ENCODE results near the gene TSPAN5. TPM values are rescaled to one million over a fixed set of nuclear protein-coding genes. Genes with fewer than 3 reads are reported as not detected.
"Not testable (repeated sequence)": the region's sequence is repeated elsewhere in the genome, so short reads cannot be mapped to it uniquely, and the experiment has no call there.

Gene TSPAN5
- total and polyA plus RNA-seq, 2 of the 4 experiments (the other 2 are of a cell fraction): 64.8 to 79.6 TPM

DNA sequence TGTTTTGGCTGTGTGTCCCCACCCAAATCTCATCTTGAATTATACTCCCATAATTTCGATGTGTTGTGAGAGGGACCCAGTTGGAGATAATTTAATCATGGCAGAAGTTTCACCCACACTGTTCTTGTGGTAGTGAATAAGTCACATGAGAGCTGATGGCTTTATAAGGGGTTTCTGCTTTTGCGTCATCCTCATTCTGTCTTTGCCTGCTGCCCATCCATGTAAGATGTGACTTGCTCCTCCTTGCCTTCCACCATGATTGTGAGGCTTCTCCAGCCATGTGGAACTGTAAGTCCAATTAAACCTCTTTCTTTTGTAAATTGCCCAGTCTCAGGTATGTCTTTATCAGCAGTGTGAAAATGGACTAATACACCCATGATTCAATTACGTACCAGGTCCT is 47.2 kb upstream of the TSPAN5 start:
- CTCF ChIA-PET; H2AFZ ChIP-seq (replicated peaks; ENCODE audit: low read length, poor library complexity); H3K27ac ChIP-seq (ENCODE audit: insufficient read depth, low read length); POLR2A ChIA-PET (ENCODE audit: unreplicated experiment); ATAC-seq (ENCODE audit: low read depth); H4K20me1 ChIP-seq (ENCODE audit: insufficient read depth, low read length); intact Hi-C loops (cut with micrococcal nuclease); H3K4me1 ChIP-seq (ENCODE audit: control insufficient read depth, insufficient read depth, low read length); in situ Hi-C loops (cut with MboI; ENCODE audit: low sequenced_read_pairs); H3K4me2 ChIP-seq (ENCODE audit: low read depth, low read length); H2BK15ac ChIP-seq (ENCODE audit: low read depth, low read length); dilution Hi-C loops (cut with HindIII; ENCODE audit: low sequenced_read_pairs, unreplicated experiment); H3K9me3 ChIP-seq (ENCODE audit: control insufficient read depth, insufficient read depth, low read length); H3K4me3 ChIP-seq (ENCODE audit: insufficient read depth, low read depth, low read length); H3K14ac ChIP-seq (replicated peaks; ENCODE audit: low read depth, low read length); H2BK20ac ChIP-seq (ENCODE audit: low read depth, low read length); H3K79me1 ChIP-seq (ENCODE audit: low read depth in 1 of 2, low read length in 2 of 2); H2AK9ac ChIP-seq (replicated peaks; ENCODE audit: low read depth, low read length, poor library complexity); DNase-seq; H4K91ac ChIP-seq (ENCODE audit: insufficient read depth, low read depth, low read length); H3K4ac ChIP-seq (ENCODE audit: low read depth, low read length); H3K36me3 ChIP-seq (ENCODE audit: control insufficient read depth, insufficient read depth, low read length); H3K27me3 ChIP-seq (ENCODE audit: control insufficient read depth, insufficient read depth, low read length); H3K23ac ChIP-seq (ENCODE audit: low read depth, low read length); BruUV-seq (replicated peaks); H4K8ac ChIP-seq (ENCODE audit: low read depth in 2 of 2, low read length in 2 of 2); H3K9me1 ChIP-seq (ENCODE audit: insufficient read depth, low read length); H2BK5ac ChIP-seq (ENCODE audit: low read depth, low read length, poor library complexity, severe bottlenecking); H4K5ac ChIP-seq (ENCODE audit: low read depth, low read length); H3K18ac ChIP-seq (ENCODE audit: low read depth, low read length); H2BK120ac ChIP-seq (ENCODE audit: low read depth, low read length); H3K9ac ChIP-seq (ENCODE audit: low read depth, low read length); H3K56ac ChIP-seq (ENCODE audit: extremely low read depth, insufficient read depth, low read length); H2AK5ac ChIP-seq (ENCODE audit: low read depth, low read length): not testable (repeated sequence)
- WGBS, 2 experiments (ENCODE audit: extremely low coverage in 2 of 2, insufficient read length in 1 of 2): no CpG with 5 or more reads among the region's 3 CpGs

Data from IMR-90 (cell line).